ENCODE data around the gene TSPAN19. TPM values are rescaled to one million over a fixed set of nuclear protein-coding genes. Genes with fewer than 3 reads are reported as not detected.

Gene TSPAN19
- total RNA-seq, 1 donor from 2014 or later: 0.84 TPM

DNA sequence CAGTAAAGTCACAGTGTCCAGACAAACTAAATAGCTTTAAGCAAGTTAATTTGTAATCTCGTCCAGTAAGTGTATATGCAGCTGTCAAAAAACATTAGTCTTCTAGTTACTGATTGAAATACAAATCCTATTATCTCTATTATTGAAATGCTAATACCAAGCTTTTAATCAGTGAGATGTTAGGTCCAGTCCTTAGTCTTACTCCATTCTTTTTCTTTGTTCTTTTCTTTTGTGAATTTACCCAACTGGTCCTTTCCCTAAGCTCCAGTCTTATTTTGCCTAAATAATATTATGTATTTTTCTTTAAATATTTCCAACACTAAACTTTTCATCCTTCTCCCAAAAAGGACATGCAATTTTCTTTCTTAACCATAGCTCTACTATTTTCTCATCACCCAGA lies 57.2 kb downstream of the TSPAN19 start:
- TF ChIP-seq CTCF (conservative IDR thresholded peaks at IDR 0.05): no peak
- no peak overlapping the region for H3K4me3 Mint-ChIP-seq
- peaks cover 12% of the 10 kb centered on the region for H3K4me1 Mint-ChIP-seq
- no peaks in the 10 kb centered on the region for H3K27me3 Mint-ChIP-seq (ENCODE audit: low read depth)
- H3K36me3 Mint-ChIP-seq (ENCODE audit: low read depth): no peaks in the 10 kb centered on the region
- no peak for DNase-seq (ENCODE audit: low read depth, low spot score)
- H3K9me3 Mint-ChIP-seq: no peaks in the 10 kb centered on the region
- H3K27ac Mint-ChIP-seq (ENCODE audit: unreplicated experiment): no peak overlapping the region

- peaks cover 27% of the 10 kb centered on the region for H3K4me1 Mint-ChIP-seq
- no peak for TF ChIP-seq CTCF (conservative IDR thresholded peaks at IDR 0.05)
- no peaks in the 10 kb centered on the region for H3K27me3 Mint-ChIP-seq (ENCODE audit: low read depth)
- no peak overlapping the region for H3K4me3 Mint-ChIP-seq
- no peak for DNase-seq (ENCODE audit: low read depth, low spot score)
- H3K9me3 Mint-ChIP-seq: no peaks in the 10 kb centered on the region
- no peak overlapping the region for H3K27ac Mint-ChIP-seq (ENCODE audit: unreplicated experiment)
- no peaks in the 10 kb centered on the region for H3K36me3 Mint-ChIP-seq (ENCODE audit: low read depth)
Measured at GRCh38 chr12:84976133-84976532, 59.9 kb downstream of the TSPAN19 start.

GRCh38 chr12:84974155-84974815 lies 61.8 kb downstream of the TSPAN19 start:
- no peak for DNase-seq (ENCODE audit: low read depth, low spot score)
- TF ChIP-seq CTCF (conservative IDR thresholded peaks at IDR 0.05): no peak
- peaks cover 28% of the 10 kb centered on the region for H3K4me1 Mint-ChIP-seq
- no peaks in the 10 kb centered on the region for H3K27me3 Mint-ChIP-seq (ENCODE audit: low read depth)
- H3K27ac Mint-ChIP-seq (ENCODE audit: unreplicated experiment): no peak overlapping the region
- H3K9me3 Mint-ChIP-seq: no peaks in the 10 kb centered on the region
- no peaks in the 10 kb centered on the region for H3K36me3 Mint-ChIP-seq (ENCODE audit: low read depth)
- no peak overlapping the region for H3K4me3 Mint-ChIP-seq

DNA sequence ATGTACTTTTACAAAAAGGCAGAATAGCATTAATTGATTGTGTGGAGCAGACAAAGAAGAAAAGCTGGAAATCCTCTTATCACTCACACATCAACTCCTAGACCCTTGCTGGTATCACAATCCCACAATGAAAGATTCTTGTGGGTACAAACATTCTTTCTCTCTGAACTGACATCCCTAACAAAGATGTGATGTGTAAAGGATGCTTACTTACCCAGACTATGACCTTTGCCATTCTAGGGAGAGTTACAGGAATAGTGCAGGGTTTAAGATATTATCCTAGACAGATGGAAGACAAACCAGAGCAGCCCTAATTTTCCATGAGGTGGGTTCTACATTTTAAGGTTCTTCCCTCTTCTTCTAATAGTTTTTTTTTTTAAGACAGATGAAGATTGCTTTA lies 63.1 kb downstream of the TSPAN19 start:
- peak overlapping the region; percentile 20 for H3K27ac Mint-ChIP-seq (ENCODE audit: unreplicated experiment)
- H3K4me1 Mint-ChIP-seq: peaks cover 28% of the 10 kb centered on the region
- no peak overlapping the region for H3K4me3 Mint-ChIP-seq
- H3K36me3 Mint-ChIP-seq (ENCODE audit: low read depth): no peaks in the 10 kb centered on the region
- no peak for TF ChIP-seq CTCF (conservative IDR thresholded peaks at IDR 0.05)
- H3K9me3 Mint-ChIP-seq: no peaks in the 10 kb centered on the region
- no peak for DNase-seq (ENCODE audit: low read depth, low spot score)
- no peaks in the 10 kb centered on the region for H3K27me3 Mint-ChIP-seq (ENCODE audit: low read depth)

GRCh38 chr12:84969226-84969625 lies 66.9 kb downstream of the TSPAN19 start:
- H3K27me3 Mint-ChIP-seq (ENCODE audit: low read depth): no peaks in the 10 kb centered on the region
- no peak for DNase-seq (ENCODE audit: low read depth, low spot score)
- H3K27ac Mint-ChIP-seq (ENCODE audit: unreplicated experiment): no peak overlapping the region
- H3K4me3 Mint-ChIP-seq: no peak overlapping the region
- H3K4me1 Mint-ChIP-seq: peaks cover 25% of the 10 kb centered on the region
- H3K9me3 Mint-ChIP-seq: no peaks in the 10 kb centered on the region
- no peaks in the 10 kb centered on the region for H3K36me3 Mint-ChIP-seq (ENCODE audit: low read depth)
- TF ChIP-seq CTCF (conservative IDR thresholded peaks at IDR 0.05): no peak

Other genes with a start within 250 kb of the TSPAN19 start
- gene SLC6A15, start 123.5 kb downstream of the TSPAN19 start, total RNA-seq: 2.8 and 3.2 TPM in 2 replicates
- gene LRRIQ1, start 74 bp upstream of the TSPAN19 start, total RNA-seq: 3.8 and 4.3 TPM in 2 replicates
- gene ALX1, start 243.9 kb upstream of the TSPAN19 start, total RNA-seq: 4.1 and 4.7 TPM in 2 replicates

Data from neural crest cell (in vitro differentiated cells).